GM20000 (cell line): ENCODE measurements around the gene ZNF485.
"Not testable (repeated sequence)": the region's sequence is repeated elsewhere in the genome, so short reads cannot be mapped to it uniquely, and the experiment has no call there.

Source experiments
- DNase-seq: peaks from one replicate; pipeline ENCODE4 v3.0.0; 2012; ENCODE audit warnings: low spot score
- CTCF ChIP-seq: IDR thresholded peaks from 2 replicates; pipeline ENCODE4 v1.5.1; 2012; ENCODE audit warnings: mild to moderate bottlenecking, control low read depth; ENCODE audit errors: extremely low read depth, missing control alignments

ZNF485 gene

GRCh38 chr10:43610636-43611035 lies 4.4 kb downstream of the ZNF485 start:
- DNase-seq: no peak
- no peak for TF ChIP-seq CTCF

GRCh38 chr10:43616697-43617370 lies 10.6 kb downstream of the ZNF485 start:
- DNase-seq: no peak
- no peak for TF ChIP-seq CTCF

GRCh38 chr10:43619368-43619767 lies 13.1 kb downstream of the ZNF485 start:
- DNase-seq: no peak
- TF ChIP-seq CTCF: no peak

GRCh38 chr10:43622038-43622437 lies 15.8 kb downstream of the ZNF485 start:
- no peak for DNase-seq
- TF ChIP-seq CTCF: no peak

GRCh38 chr10:43623351-43623750 lies 17.1 kb downstream of the ZNF485 start:
- DNase-seq: no peak
- no peak for TF ChIP-seq CTCF

- TF ChIP-seq CTCF: no peak
- no peak for DNase-seq
Observed at GRCh38 chr10:43627942-43628341, 21.7 kb downstream of the ZNF485 start.

- TF ChIP-seq CTCF: no peak
- DNase-seq: no peak
Observed at GRCh38 chr10:43628956-43629355, 22.7 kb downstream of the ZNF485 start.

GRCh38 chr10:43635816-43636215 lies 29.6 kb downstream of the ZNF485 start:
- DNase-seq: not testable (repeated sequence)
